ENCODE results near the gene AAGAB.

The AAGAB gene

GRCh38 chr15:67207555-67208207, 46.8 kb downstream of the AAGAB start:
- H3K4me3 ChIP-seq = no peak overlapping the region
- TF ChIP-seq CTCF (IDR thresholded peaks at IDR 0.05) = no peak
- no peak for DNase-seq (ENCODE audit: low spot score)
- no peak overlapping the region for H3K27ac ChIP-seq

GRCh38 chr15:67202991-67203390, 51.5 kb downstream of the AAGAB start:
- Histone ChIP-seq H3K4me3 (no peak overlapping the region), H3K27ac (no peak overlapping the region)
- no peak for TF ChIP-seq CTCF (IDR thresholded peaks at IDR 0.05)
- no peak for DNase-seq (ENCODE audit: low spot score)

- TF ChIP-seq CTCF (IDR thresholded peaks at IDR 0.05) = no peak
- no peak overlapping the region for H3K4me3 ChIP-seq
- H3K27ac ChIP-seq = no peak overlapping the region
- no peak for DNase-seq (ENCODE audit: low spot score)
Observed at GRCh38 chr15:67202091-67202490, 52.4 kb downstream of the AAGAB start.

GRCh38 chr15:67201136-67201535, 53.3 kb downstream of the AAGAB start:
- Histone ChIP-seq H3K4me3 (no peak overlapping the region), H3K27ac (peak overlapping the region in 1 of 2 donors; percentile 61)
- DNase-seq (ENCODE audit: low spot score) = no peak
- TF ChIP-seq CTCF (IDR thresholded peaks at IDR 0.05) = no peak

- no peak for DNase-seq (ENCODE audit: low spot score)
- no peak for TF ChIP-seq CTCF (IDR thresholded peaks at IDR 0.05)
- peak overlapping the region; percentile 50 to 67 for H3K27ac ChIP-seq
- H3K4me3 ChIP-seq = no peak overlapping the region
Observed at GRCh38 chr15:67199881-67200763, 54.3 kb downstream of the AAGAB start.

- Histone ChIP-seq H3K4me3 (no peak overlapping the region), H3K27ac (no peak overlapping the region)
- no peak for TF ChIP-seq CTCF (IDR thresholded peaks at IDR 0.05)
- no peak for DNase-seq (ENCODE audit: low spot score)
Observed at GRCh38 chr15:67199391-67199790, 55.1 kb downstream of the AAGAB start.

Measured in coronary artery (tissue), 2 donors.